Measurements from ENCODE around the gene NANOS2. TPM values are rescaled to one million over a fixed set of nuclear protein-coding genes. Genes with fewer than 3 reads are reported as not detected.
A peak's percentile ranks its signal among the peaks of the same experiment; 100 is the strongest.

The NANOS2 gene
- total and polyA plus RNA-seq, 8 donors = not detected

- Histone ChIP-seq H3K4me3 (peak overlapping the region in 1 of 4 donors; percentile 11), H3K27me3 (peaks cover 10 to 77% (median 43%) of the 10 kb centered on the region in 3 donors), H3K4me1 (peaks cover 0 to 6% (median 0%) of the 10 kb centered on the region in 4 donors), H3K36me3 (no peaks in the 10 kb centered on the region), H3K27ac (no peak overlapping the region), H3K9me3 (no peaks in the 10 kb centered on the region)
- TF ChIP-seq CTCF (IDR thresholded peaks at IDR 0.05) (no peak), POLR2A (IDR thresholded peaks at IDR 0.05) (no peak), POLR2AphosphoS5 (IDR thresholded peaks at IDR 0.05) (no peak), EP300 (IDR thresholded peaks at IDR 0.05) (no peak)
- peak in 1 of 2 donors; percentile 28 for DNase-seq
- intact Hi-C loops (cut with DNase I; ENCODE audit: low total_unique reads) = no loop called here
- WGBS, 5 donors = 23 to 47% (median 30%) methylated on average over 29 to 67 of the region's 67 CpGs
These were observed 25.4 kb upstream of the NANOS2 start for GRCh38 chr19:45939792-45940514.

- 80 to 89% (median 81%) methylated on average over 3 of the region's 3 CpGs for WGBS, 5 donors
- peaks cover 12 to 88% (median 55%) of the 10 kb centered on the region in 3 donors for H3K27me3 ChIP-seq
- H3K27ac ChIP-seq = no peak overlapping the region
- no peaks in the 10 kb centered on the region for H3K9me3 ChIP-seq
- intact Hi-C loops (cut with DNase I; ENCODE audit: low total_unique reads) = no loop called here
- TF ChIP-seq POLR2AphosphoS5 (IDR thresholded peaks at IDR 0.05) (no peak), EP300 (IDR thresholded peaks at IDR 0.05) (no peak), POLR2A (IDR thresholded peaks at IDR 0.05) (no peak), CTCF (IDR thresholded peaks at IDR 0.05) (no peak)
- peaks cover 0 to 6% (median 0%) of the 10 kb centered on the region in 4 donors for H3K4me1 ChIP-seq
- no peak for DNase-seq
- no peaks in the 10 kb centered on the region for H3K36me3 ChIP-seq
- H3K4me3 ChIP-seq = no peak overlapping the region
These were observed 24.2 kb upstream of the NANOS2 start for GRCh38 chr19:45938733-45939319.

- TF ChIP-seq EP300 (IDR thresholded peaks at IDR 0.05) (no peak), POLR2A (IDR thresholded peaks at IDR 0.05) (no peak), CTCF (IDR thresholded peaks at IDR 0.05) (no peak), POLR2AphosphoS5 (IDR thresholded peaks at IDR 0.05) (no peak)
- no peak for DNase-seq
- peaks cover 9 to 91% (median 52%) of the 10 kb centered on the region in 3 donors for H3K27me3 ChIP-seq
- no peaks in the 10 kb centered on the region for H3K9me3 ChIP-seq
- no peaks in the 10 kb centered on the region for H3K36me3 ChIP-seq
- H3K4me3 ChIP-seq = no peak overlapping the region
- 52 to 65% (median 59%) methylated on average over 19 of the region's 19 CpGs for WGBS, 5 donors
- H3K27ac ChIP-seq = no peak overlapping the region
- intact Hi-C loops (cut with DNase I; ENCODE audit: low total_unique reads) = no loop called here
- H3K4me1 ChIP-seq = peaks cover 0 to 1% (median 0%) of the 10 kb centered on the region in 4 donors
These were observed 20.7 kb upstream of the NANOS2 start for GRCh38 chr19:45935267-45935666.

GRCh38 chr19:45934551-45935230 is 20.1 kb upstream of the NANOS2 start:
- no peak for DNase-seq
- Histone ChIP-seq H3K27me3 (peaks cover 9 to 85% (median 48%) of the 10 kb centered on the region in 3 donors), H3K4me3 (no peak overlapping the region), H3K4me1 (no peaks in the 10 kb centered on the region), H3K27ac (no peak overlapping the region), H3K9me3 (no peaks in the 10 kb centered on the region), H3K36me3 (no peaks in the 10 kb centered on the region)
- TF ChIP-seq POLR2AphosphoS5 (IDR thresholded peaks at IDR 0.05) (no peak), POLR2A (IDR thresholded peaks at IDR 0.05) (no peak), CTCF (IDR thresholded peaks at IDR 0.05) (no peak), EP300 (IDR thresholded peaks at IDR 0.05) (no peak)
- intact Hi-C loops (cut with DNase I; ENCODE audit: low total_unique reads) = no loop called here
- 21 to 33% (median 25%) methylated on average over 18 to 19 of the region's 19 CpGs for WGBS, 5 donors

All from stomach (tissue), 9 donors.